ENCODE results near the gene UGP2. TPM values are rescaled to one million over a fixed set of nuclear protein-coding genes. Genes with fewer than 3 reads are reported as not detected.

Gene UGP2
- total RNA-seq, 4 donors from 2014 or later = 62.3 to 352 (median 235) TPM

- no peak for TF ChIP-seq POLR2AphosphoS5 (IDR thresholded peaks at IDR 0.05)
- no peak for TF ChIP-seq CTCF (IDR thresholded peaks at IDR 0.05)
- TF ChIP-seq EP300 (IDR thresholded peaks at IDR 0.05; ENCODE audit: low read depth) = no peak
- no peak for TF ChIP-seq POLR2A (IDR thresholded peaks at IDR 0.05)
- H3K36me3 ChIP-seq = no peaks in the 10 kb centered on the region
- WGBS, 2 donors (ENCODE audit: low coverage in 1 of 2) = 66 to 68% methylated on average over 7 of the region's 7 CpGs
- H3K27ac ChIP-seq = no peak overlapping the region
- H3K9me3 ChIP-seq = no peaks in the 10 kb centered on the region
- peaks cover 16 to 88% (median 59%) of the 10 kb centered on the region in 4 donors for H3K4me1 ChIP-seq
- H3K4me3 ChIP-seq = no peak overlapping the region
- in situ Hi-C loops (cut with MboI; ENCODE audit: low pct_ligation_motif_present in 1 of 4, low pct_unique_long_range_greater_than_20kb in 1 of 4, low sequenced_read_pairs in 3 of 4) = loop anchor here in 2 of 4 donors (10.0 to 25.0 kb wide), 3 partner anchors 155 to 262 kb away; partner anchors contain the start of genes MDH1 (in 1 of the 2) and WDPCP (in 1 of the 2)
- no peak for DNase-seq
- intact Hi-C loops (cut with DNase I; ENCODE audit: low total_unique reads) = no loop called here
- no peaks in the 10 kb centered on the region for H3K27me3 ChIP-seq
Measured at GRCh38 chr2:63849381-63850203, 7.9 kb downstream of the UGP2 start.

- TF ChIP-seq CTCF (IDR thresholded peaks at IDR 0.05) (no peak), POLR2AphosphoS5 (IDR thresholded peaks at IDR 0.05) (no peak), POLR2A (IDR thresholded peaks at IDR 0.05) (no peak), EP300 (IDR thresholded peaks at IDR 0.05; ENCODE audit: low read depth) (no peak)
- in situ Hi-C loops (cut with MboI; ENCODE audit: low pct_ligation_motif_present in 1 of 4, low pct_unique_long_range_greater_than_20kb in 1 of 4, low sequenced_read_pairs in 3 of 4) (loop anchor here in 2 of 4 donors (10.0 to 25.0 kb wide), 3 partner anchors 155 to 263 kb away; partner anchors contain the start of genes MDH1 (in 1 of the 2) and WDPCP (in 1 of the 2)), intact Hi-C loops (cut with DNase I; ENCODE audit: low total_unique reads) (no loop called here)
- H3K4me1 ChIP-seq = peaks cover 16 to 88% (median 63%) of the 10 kb centered on the region in 4 donors
- H3K27ac ChIP-seq = no peak overlapping the region
- no peak overlapping the region for H3K4me3 ChIP-seq
- WGBS, 2 donors (ENCODE audit: low coverage in 1 of 2) = 76 to 86% methylated on average over 1 of the region's 1 CpG
- no peaks in the 10 kb centered on the region for H3K36me3 ChIP-seq
- H3K9me3 ChIP-seq = no peaks in the 10 kb centered on the region
- no peak for DNase-seq
- H3K27me3 ChIP-seq = no peaks in the 10 kb centered on the region
Measured at GRCh38 chr2:63850204-63850571, 8.5 kb downstream of the UGP2 start.

GRCh38 chr2:63850649-63851048 is 9.0 kb downstream of the UGP2 start:
- TF ChIP-seq POLR2A (IDR thresholded peaks at IDR 0.05) = no peak
- no peak for TF ChIP-seq POLR2AphosphoS5 (IDR thresholded peaks at IDR 0.05)
- TF ChIP-seq CTCF (IDR thresholded peaks at IDR 0.05) = no peak
- no peak for TF ChIP-seq EP300 (IDR thresholded peaks at IDR 0.05; ENCODE audit: low read depth)
- Histone ChIP-seq H3K36me3 (no peaks in the 10 kb centered on the region), H3K27ac (peak overlapping the region in 1 of 4 donors; percentile 21), H3K9me3 (no peaks in the 10 kb centered on the region), H3K27me3 (no peaks in the 10 kb centered on the region), H3K4me1 (peaks cover 18 to 88% (median 63%) of the 10 kb centered on the region in 4 donors), H3K4me3 (no peak overlapping the region)
- intact Hi-C loops (cut with DNase I; ENCODE audit: low total_unique reads) = no loop called here
- in situ Hi-C loops (cut with MboI; ENCODE audit: low pct_ligation_motif_present in 1 of 4, low pct_unique_long_range_greater_than_20kb in 1 of 4, low sequenced_read_pairs in 3 of 4) = loop anchor here in 2 of 4 donors (10.0 to 25.0 kb wide), 3 partner anchors 156 to 263 kb away; partner anchors contain the start of genes MDH1 (in 1 of the 2) and WDPCP (in 1 of the 2)
- DNase-seq = no peak

GRCh38 chr2:63851691-63852311 is 10.1 kb downstream of the UGP2 start:
- Histone ChIP-seq H3K27ac (peak overlapping the region in 1 of 4 donors; percentile 21), H3K4me1 (peaks cover 22 to 84% (median 55%) of the 10 kb centered on the region in 4 donors), H3K27me3 (no peaks in the 10 kb centered on the region), H3K9me3 (no peaks in the 10 kb centered on the region), H3K36me3 (peaks cover 0 to under 1% (median 0%) of the 10 kb centered on the region in 4 donors), H3K4me3 (no peak overlapping the region)
- 91 to 100% methylated on average over 1 of the region's 1 CpG for WGBS, 2 donors (ENCODE audit: low coverage in 1 of 2)
- no peak for DNase-seq
- intact Hi-C loops (cut with DNase I; ENCODE audit: low total_unique reads) = no loop called here
- in situ Hi-C loops (cut with MboI; ENCODE audit: low pct_ligation_motif_present in 1 of 4, low pct_unique_long_range_greater_than_20kb in 1 of 4, low sequenced_read_pairs in 3 of 4) = loop anchor here in 2 of 4 donors (10.0 to 25.0 kb wide), 3 partner anchors 157 to 264 kb away; partner anchors contain the start of genes MDH1 (in 1 of the 2) and WDPCP (in 1 of the 2)
- TF ChIP-seq POLR2A (IDR thresholded peaks at IDR 0.05) = no peak
- no peak for TF ChIP-seq EP300 (IDR thresholded peaks at IDR 0.05; ENCODE audit: low read depth)
- TF ChIP-seq CTCF (IDR thresholded peaks at IDR 0.05) = no peak
- TF ChIP-seq POLR2AphosphoS5 (IDR thresholded peaks at IDR 0.05) = no peak

All from transverse colon (tissue), 4 donors.